ENCODE results near the gene SCAI.
A peak's percentile ranks its signal among the peaks of the same experiment; 100 is the strongest.

Gene SCAI

GRCh38 chr9:124947727-124948391 is 195.5 kb downstream of the SCAI start:
- H3K27ac ChIP-seq, result no peak overlapping the region
- TF ChIP-seq ZFX (IDR thresholded peaks at IDR 0.05; ENCODE audit: borderline replicate concordance) (no peak), CTCF (IDR thresholded peaks at IDR 0.05) (no peak)

- no peak for TF ChIP-seq ZFX (IDR thresholded peaks at IDR 0.05; ENCODE audit: borderline replicate concordance)
- no peak for TF ChIP-seq CTCF (IDR thresholded peaks at IDR 0.05)
Observed at GRCh38 chr9:124946167-124946566, 197.2 kb downstream of the SCAI start.

GRCh38 chr9:124941679-124942561 is 201.4 kb downstream of the SCAI start:
- no peak for TF ChIP-seq CTCF (IDR thresholded peaks at IDR 0.05)
- TF ChIP-seq ZFX (IDR thresholded peaks at IDR 0.05; ENCODE audit: borderline replicate concordance), result no peak
- H3K27ac ChIP-seq, result peak overlapping the region; percentile 94

More at GRCh38 chr9:124946167-124946566, 197.2 kb downstream of the SCAI start:
- no peak overlapping the region for H3K27ac ChIP-seq

- peak within 1 kb of the TSS; percentile 94 for H3K27ac ChIP-seq
- TF ChIP-seq CTCF (IDR thresholded peaks at IDR 0.05) (no peak), ZFX (IDR thresholded peaks at IDR 0.05; ENCODE audit: borderline replicate concordance) (no peak)
Observed at GRCh38 chr9:124940894-124941678, 202.2 kb downstream of the SCAI start, which contains the start of gene GOLGA1. GOLGA1 (minus strand) TSS chr9:124941083; CDS start chr9:124938711, 2,372 bp downstream.

- no peak for TF ChIP-seq CTCF (IDR thresholded peaks at IDR 0.05)
- no peak for TF ChIP-seq ZFX (IDR thresholded peaks at IDR 0.05; ENCODE audit: borderline replicate concordance)
- H3K27ac ChIP-seq, result peak overlapping the region; percentile 94
Observed at GRCh38 chr9:124940521-124940893, 202.8 kb downstream of the SCAI start.

GRCh38 chr9:124939944-124940343 is 203.4 kb downstream of the SCAI start:
- TF ChIP-seq CTCF (IDR thresholded peaks at IDR 0.05), result no peak
- TF ChIP-seq ZFX (IDR thresholded peaks at IDR 0.05; ENCODE audit: borderline replicate concordance), result no peak
- H3K27ac ChIP-seq, result peak overlapping the region; percentile 94

All from 22Rv1 (cell line).